Neural crest cell (in vitro differentiated cells): ENCODE results near the gene VIM. TPM values are rescaled to one million over a fixed set of nuclear protein-coding genes. Genes with fewer than 3 reads are reported as not detected.

Source experiments
- DNase-seq: peaks from one replicate; pipeline ENCODE4 v3.0.0; 2021; ENCODE audit warnings: low read depth, mixed read lengths, low spot score
- H3K27ac Mint-ChIP-seq: one replicate; pipeline ENCODE4 v1.8.0; 2021; ENCODE audit warnings: mild to moderate bottlenecking, mixed read lengths; ENCODE audit not compliant: unreplicated experiment
- H3K27me3 Mint-ChIP-seq: 2 replicates; pipeline ENCODE4 v1.8.0; 2021; ENCODE audit warnings: low read depth, mild to moderate bottlenecking, mixed read lengths
- H3K36me3 Mint-ChIP-seq: 2 replicates; pipeline ENCODE4 v1.8.0; 2021; ENCODE audit warnings: low read depth, mild to moderate bottlenecking, mixed read lengths
- H3K4me1 Mint-ChIP-seq: 2 replicates; pipeline ENCODE4 v1.8.0; 2021; ENCODE audit warnings: mixed read lengths
- H3K4me3 Mint-ChIP-seq: one replicate; pipeline ENCODE4 v1.8.0; 2021; ENCODE audit warnings: mild to moderate bottlenecking, mixed read lengths
- H3K9me3 Mint-ChIP-seq: 2 replicates; pipeline ENCODE4 v1.8.0; 2021; ENCODE audit warnings: mixed read lengths
- total RNA-seq: library from RNA; stranded (reverse); gene quantifications from 2 replicates; pipeline ENCODE4 v1.2.1, GENCODE V29; 2021
- TF ChIP-seq, protein P1 (sequence below): fragments of 200-600 bp; sonication (generic); conservative IDR thresholded peaks from 2 replicates; pipeline ENCODE4 v1.5.0; 2021; ENCODE audit warnings: antibody characterized with exemption, mild to moderate bottlenecking

Gene VIM
- total RNA-seq, 1 donor from 2014 or later = 1,786 TPM

DNA sequence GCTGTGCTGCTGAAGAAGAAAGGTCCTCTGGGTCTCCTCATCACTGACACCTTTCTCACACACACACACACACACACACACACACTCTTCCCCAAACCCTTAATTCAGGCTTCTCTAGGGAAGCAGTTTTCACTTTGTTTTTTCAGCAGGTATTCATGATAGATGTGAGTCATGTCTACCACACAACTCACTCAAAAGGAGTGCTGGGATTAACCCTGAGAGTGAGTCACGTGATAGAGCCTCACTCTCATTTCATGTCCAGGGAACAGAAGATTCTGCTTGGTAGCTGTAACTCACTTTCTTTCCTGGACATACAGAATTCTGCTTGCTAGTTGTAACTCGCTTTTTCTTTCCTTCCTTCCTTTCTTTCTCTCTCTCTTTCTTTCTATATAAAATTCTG, 45.4 kb downstream of the VIM start:
- Mint-ChIP-seq H3K4me3 (no peak overlapping the region), H3K27me3 (no peaks in the 10 kb centered on the region), H3K36me3 (no peaks in the 10 kb centered on the region), H3K27ac (no peak overlapping the region), H3K9me3 (peaks cover 2% of the 10 kb centered on the region), H3K4me1 (peaks cover 4% of the 10 kb centered on the region)
- TF ChIP-seq, protein P1, sequence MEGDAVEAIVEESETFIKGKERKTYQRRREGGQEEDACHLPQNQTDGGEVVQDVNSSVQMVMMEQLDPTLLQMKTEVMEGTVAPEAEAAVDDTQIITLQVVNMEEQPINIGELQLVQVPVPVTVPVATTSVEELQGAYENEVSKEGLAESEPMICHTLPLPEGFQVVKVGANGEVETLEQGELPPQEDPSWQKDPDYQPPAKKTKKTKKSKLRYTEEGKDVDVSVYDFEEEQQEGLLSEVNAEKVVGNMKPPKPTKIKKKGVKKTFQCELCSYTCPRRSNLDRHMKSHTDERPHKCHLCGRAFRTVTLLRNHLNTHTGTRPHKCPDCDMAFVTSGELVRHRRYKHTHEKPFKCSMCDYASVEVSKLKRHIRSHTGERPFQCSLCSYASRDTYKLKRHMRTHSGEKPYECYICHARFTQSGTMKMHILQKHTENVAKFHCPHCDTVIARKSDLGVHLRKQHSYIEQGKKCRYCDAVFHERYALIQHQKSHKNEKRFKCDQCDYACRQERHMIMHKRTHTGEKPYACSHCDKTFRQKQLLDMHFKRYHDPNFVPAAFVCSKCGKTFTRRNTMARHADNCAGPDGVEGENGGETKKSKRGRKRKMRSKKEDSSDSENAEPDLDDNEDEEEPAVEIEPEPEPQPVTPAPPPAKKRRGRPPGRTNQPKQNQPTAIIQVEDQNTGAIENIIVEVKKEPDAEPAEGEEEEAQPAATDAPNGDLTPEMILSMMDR = no peak
- DNase-seq = no peak

DNA sequence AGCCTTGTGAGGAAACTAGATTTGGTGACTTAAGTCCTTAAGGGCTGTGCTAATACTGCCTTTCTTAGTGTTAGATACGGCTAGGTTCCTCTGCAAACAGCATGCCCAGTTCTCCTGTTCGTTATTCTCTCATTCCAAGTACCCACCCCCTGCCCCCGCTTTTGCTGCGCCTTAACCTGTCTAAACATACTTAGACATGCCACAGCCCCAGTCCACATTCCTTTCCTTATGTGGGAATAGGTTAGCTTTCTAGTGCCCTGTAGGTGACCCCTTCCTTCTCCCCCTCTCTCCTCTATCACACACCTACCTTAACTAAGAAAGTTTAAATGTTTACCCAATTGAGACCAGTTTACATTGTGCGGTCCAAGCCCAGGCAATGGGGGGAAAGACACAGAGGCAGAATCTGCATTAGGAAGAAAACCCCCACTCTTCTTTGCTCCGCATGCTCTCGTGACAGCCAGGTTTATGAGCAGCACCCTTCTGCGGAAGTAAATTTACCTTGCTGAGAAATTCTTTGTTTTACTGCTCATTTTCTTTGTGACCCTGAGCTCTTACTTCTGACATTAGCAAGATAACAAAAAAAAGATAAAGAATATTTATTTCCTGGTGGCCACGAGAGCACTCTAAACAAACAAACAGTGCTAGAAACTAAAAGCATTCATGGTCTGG, 48.8 kb downstream of the VIM start:
- TF ChIP-seq, protein P1 = no peak
- no peak overlapping the region for H3K4me3 Mint-ChIP-seq
- H3K36me3 Mint-ChIP-seq = peaks cover 4% of the 10 kb centered on the region
- H3K27me3 Mint-ChIP-seq = no peaks in the 10 kb centered on the region
- H3K9me3 Mint-ChIP-seq = peaks cover 7% of the 10 kb centered on the region
- H3K27ac Mint-ChIP-seq = no peak overlapping the region
- H3K4me1 Mint-ChIP-seq = peaks cover 4% of the 10 kb centered on the region
- DNase-seq = no peak

DNA sequence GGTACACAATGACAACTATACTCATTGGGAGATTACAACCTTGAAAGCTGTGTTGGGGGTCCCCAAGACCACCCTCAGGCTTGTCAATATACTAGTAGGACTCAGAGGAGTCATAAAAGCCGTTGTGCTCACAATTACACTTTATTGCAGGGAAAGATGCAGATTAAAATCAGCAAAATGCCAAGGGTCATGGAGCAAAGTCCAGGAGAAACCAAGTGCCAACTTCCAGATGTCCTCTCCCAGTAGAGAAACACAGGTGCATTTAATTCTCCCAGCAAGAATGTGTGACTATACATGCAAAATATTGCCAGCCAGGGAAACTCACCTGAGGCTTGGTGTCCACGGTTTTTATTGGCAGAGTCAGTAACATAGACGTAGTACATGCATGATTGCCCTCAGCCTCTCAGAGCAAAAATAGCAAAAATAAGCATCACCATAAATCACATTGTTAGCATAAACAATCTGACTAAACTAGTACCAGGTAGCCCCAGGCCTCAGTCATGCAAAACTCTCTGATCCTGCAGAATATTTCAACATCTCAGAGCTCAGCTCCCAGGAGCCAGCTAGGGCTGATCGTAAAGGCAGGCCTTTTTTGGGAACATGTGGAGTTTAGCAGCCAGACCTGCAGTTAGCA, 50.7 kb downstream of the VIM start:
- TF ChIP-seq, protein P1 = no peak
- no peak overlapping the region for H3K4me3 Mint-ChIP-seq
- no peak overlapping the region for H3K27ac Mint-ChIP-seq
- peaks cover 13% of the 10 kb centered on the region for H3K9me3 Mint-ChIP-seq
- peaks cover 4% of the 10 kb centered on the region for H3K4me1 Mint-ChIP-seq
- H3K27me3 Mint-ChIP-seq = peaks cover under 1% of the 10 kb centered on the region
- peaks cover 10% of the 10 kb centered on the region for H3K36me3 Mint-ChIP-seq
- no peak for DNase-seq

DNA sequence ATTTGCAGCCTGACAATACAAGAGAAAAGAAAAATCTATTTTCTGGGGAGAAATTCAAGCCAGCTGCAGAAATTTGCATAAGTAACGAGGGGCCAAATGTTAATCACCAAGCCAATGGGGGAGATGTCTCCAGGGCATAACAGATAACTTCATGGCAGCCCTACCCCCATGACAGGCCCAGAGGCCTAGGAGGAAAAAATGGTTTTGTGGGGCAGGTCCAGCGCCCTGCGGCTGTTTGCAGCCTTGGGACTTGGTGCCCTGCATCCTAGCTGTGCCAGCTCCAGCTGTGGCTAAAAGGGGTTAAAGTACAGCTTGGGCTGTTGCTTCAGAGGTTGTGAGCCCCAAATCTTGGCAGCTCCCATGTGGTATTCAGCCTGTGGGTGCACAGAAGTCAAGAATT, 54.3 kb downstream of the VIM start:
- H3K27ac Mint-ChIP-seq = no peak overlapping the region
- TF ChIP-seq, protein P1 = no peak
- H3K4me3 Mint-ChIP-seq = no peak overlapping the region
- H3K36me3 Mint-ChIP-seq = peaks cover 10% of the 10 kb centered on the region
- H3K27me3 Mint-ChIP-seq = peaks cover 19% of the 10 kb centered on the region
- peaks cover 4% of the 10 kb centered on the region for H3K4me1 Mint-ChIP-seq
- no peak for DNase-seq
- peaks cover 13% of the 10 kb centered on the region for H3K9me3 Mint-ChIP-seq

DNA sequence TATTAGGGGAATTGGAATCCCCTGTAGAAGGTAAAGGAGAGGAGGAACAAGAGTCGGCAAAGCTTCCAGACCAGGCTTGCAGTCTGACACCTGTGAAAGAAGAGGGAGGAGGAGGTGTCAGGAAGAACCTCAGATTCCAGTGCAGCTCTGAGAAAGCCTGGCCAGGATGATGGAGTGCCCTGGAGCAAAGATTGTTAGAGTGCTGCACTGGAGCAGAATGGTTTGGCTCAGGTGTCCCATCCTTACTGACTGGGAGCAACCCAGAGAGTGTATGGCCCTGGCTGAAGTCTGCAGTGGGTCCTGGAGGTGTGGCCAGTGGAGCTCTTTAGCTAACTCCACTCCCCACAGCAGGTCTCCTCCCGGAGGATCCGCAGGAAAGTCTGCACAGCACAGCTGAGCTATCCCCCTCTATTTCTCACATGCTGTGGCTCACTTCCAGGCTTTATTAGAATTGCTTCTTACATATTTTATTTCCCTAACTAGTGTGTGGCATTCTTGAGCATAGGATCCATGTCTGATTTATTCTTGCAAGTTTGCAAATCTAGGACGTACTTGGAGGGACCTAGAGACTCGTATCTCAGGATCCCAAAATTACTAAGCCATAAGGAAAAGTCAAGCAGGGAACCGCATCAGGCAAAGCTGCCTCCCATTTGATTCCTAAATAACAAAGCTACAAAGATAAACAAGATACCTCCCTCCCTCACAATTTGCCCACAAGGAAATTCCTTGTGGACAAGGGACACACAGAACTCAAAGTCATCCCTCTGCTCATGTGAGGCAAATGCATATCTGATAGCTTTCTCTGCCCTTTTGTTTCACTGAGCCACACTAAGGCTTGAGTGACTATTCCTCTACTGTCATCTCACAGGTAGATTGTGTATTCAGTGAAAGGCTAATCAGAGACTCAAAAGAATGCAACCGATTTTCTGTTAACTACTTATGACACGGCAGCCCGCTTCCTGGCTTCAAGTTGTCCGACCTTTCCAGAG, 58.8 kb downstream of the VIM start:
- Mint-ChIP-seq H3K27me3 (peaks cover 50% of the 10 kb centered on the region), H3K9me3 (peaks cover 6% of the 10 kb centered on the region), H3K36me3 (peaks cover 6% of the 10 kb centered on the region), H3K4me1 (no peaks in the 10 kb centered on the region), H3K27ac (no peak overlapping the region), H3K4me3 (no peak overlapping the region)
- TF ChIP-seq, protein P1 = no peak
- DNase-seq = no peak
